GM13976 (cell line): ENCODE data around the gene GTPBP1.

Source experiments
- DNase-seq: peaks from one replicate; pipeline ENCODE4 v3.0.0; 2012; ENCODE audit warnings: low spot score
- CTCF ChIP-seq: IDR thresholded peaks from 2 replicates; pipeline ENCODE4 v1.5.1; 2012; ENCODE audit warnings: borderline replicate concordance, mild to moderate bottlenecking; ENCODE audit not compliant: insufficient read depth; ENCODE audit errors: extremely low read depth, missing control alignments, control extremely low read depth
- in situ Hi-C: fragments of 300-500 bp; cut with MboI; formaldehyde crosslinking; loops from one replicate; pipeline ENCODE4 v1.12.0; 2022; ENCODE audit warnings: low sequenced_read_pairs, mixed read lengths, inconsistent platforms; ENCODE audit not compliant: unreplicated experiment

The GTPBP1 gene

GRCh38 chr22:38733724-38734381, 28.1 kb downstream of the GTPBP1 start:
- DNase-seq: peak; percentile 43
- no peak for TF ChIP-seq CTCF
- in situ Hi-C loops: no loop called here

GRCh38 chr22:38734421-38735100, 28.8 kb downstream of the GTPBP1 start:
- in situ Hi-C loops: no loop called here
- no peak for DNase-seq

GRCh38 chr22:38735126-38735464, 29.4 kb downstream of the GTPBP1 start:
- peak; percentile 37 for DNase-seq
- in situ Hi-C loops: no loop called here
- no peak for TF ChIP-seq CTCF

More at GRCh38 chr22:38734421-38735100, 28.8 kb downstream of the GTPBP1 start:
- no peak for TF ChIP-seq CTCF

- TF ChIP-seq CTCF: no peak
- DNase-seq: peak; percentile 47
- in situ Hi-C loops: no loop called here
Measured at GRCh38 chr22:38735465-38736256, 29.9 kb downstream of the GTPBP1 start.

- no peak for TF ChIP-seq CTCF
- in situ Hi-C loops: no loop called here
- peak; percentile 33 for DNase-seq
Measured at GRCh38 chr22:38736257-38736570, 30.5 kb downstream of the GTPBP1 start.

- in situ Hi-C loops: no loop called here
- no peak for DNase-seq
- TF ChIP-seq CTCF: no peak
Measured at GRCh38 chr22:38737302-38738060, 31.7 kb downstream of the GTPBP1 start.
